ENCODE data around the gene PLCB1. TPM values are rescaled to one million over a fixed set of nuclear protein-coding genes. Genes with fewer than 3 reads are reported as not detected.

Gene PLCB1
- total RNA-seq, 1 experiment from 2014 or later = not detected

DNA sequence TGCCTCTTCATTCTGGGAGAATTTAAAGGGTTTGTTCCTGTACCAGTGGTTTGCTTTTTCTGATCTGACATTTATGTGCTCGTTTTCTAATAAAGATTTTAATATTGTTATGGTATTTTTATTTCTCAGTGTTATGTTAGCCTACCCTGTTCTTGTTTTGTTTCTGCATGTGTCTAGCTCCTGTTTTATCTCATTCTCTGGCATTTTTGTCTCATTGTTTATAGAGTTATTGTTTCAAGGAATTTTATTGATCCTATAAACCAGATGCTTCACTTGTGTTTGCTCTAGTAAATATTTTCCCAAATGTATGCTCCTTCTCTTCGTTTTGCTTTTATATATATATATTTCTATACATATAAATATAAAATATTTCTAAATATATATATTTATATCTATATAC lies 152.8 kb downstream of the PLCB1 start:
- intact Hi-C loops (cut with micrococcal nuclease; ENCODE audit: unreplicated experiment) = no loop called here
- CTCF ChIA-PET = no interaction called here
- no TSS peak for BruUV-seq (replicated peaks)
- DNase-seq = no peak
- Histone ChIP-seq H3K79me2 (ENCODE audit: low read depth) (no peaks in the 10 kb centered on the region), H3K36me3 (ENCODE audit: low read depth) (no peaks in the 10 kb centered on the region), H3K4me3 (no peak overlapping the region), H3K4me1 (replicated peaks; ENCODE audit: insufficient read depth) (no peaks in the 10 kb centered on the region), H2AFZ (no peak overlapping the region), H3K4me2 (no peak overlapping the region), H3K9me2 (ENCODE audit: insufficient read depth) (no peaks in the 10 kb centered on the region), H3K27ac (no peak overlapping the region), H3K27me3 (ENCODE audit: insufficient read depth, low read depth) (0 out of 2 replicates have a peak, but pooled peaks cover 6% of the 10 kb centered on the region), H3F3A (ENCODE audit: insufficient read depth, low read depth) (no peaks in the 10 kb centered on the region), H3K9me3 (ENCODE audit: insufficient read depth, low read depth) (no peaks in the 10 kb centered on the region), H4K20me1 (ENCODE audit: insufficient read depth) (no peaks in the 10 kb centered on the region)
- TF ChIP-seq, protein P1, sequence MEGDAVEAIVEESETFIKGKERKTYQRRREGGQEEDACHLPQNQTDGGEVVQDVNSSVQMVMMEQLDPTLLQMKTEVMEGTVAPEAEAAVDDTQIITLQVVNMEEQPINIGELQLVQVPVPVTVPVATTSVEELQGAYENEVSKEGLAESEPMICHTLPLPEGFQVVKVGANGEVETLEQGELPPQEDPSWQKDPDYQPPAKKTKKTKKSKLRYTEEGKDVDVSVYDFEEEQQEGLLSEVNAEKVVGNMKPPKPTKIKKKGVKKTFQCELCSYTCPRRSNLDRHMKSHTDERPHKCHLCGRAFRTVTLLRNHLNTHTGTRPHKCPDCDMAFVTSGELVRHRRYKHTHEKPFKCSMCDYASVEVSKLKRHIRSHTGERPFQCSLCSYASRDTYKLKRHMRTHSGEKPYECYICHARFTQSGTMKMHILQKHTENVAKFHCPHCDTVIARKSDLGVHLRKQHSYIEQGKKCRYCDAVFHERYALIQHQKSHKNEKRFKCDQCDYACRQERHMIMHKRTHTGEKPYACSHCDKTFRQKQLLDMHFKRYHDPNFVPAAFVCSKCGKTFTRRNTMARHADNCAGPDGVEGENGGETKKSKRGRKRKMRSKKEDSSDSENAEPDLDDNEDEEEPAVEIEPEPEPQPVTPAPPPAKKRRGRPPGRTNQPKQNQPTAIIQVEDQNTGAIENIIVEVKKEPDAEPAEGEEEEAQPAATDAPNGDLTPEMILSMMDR (conservative IDR thresholded peaks at IDR 0.05) = no peak
- TF ChIP-seq EZH2 (IDR thresholded peaks at IDR 0.05; ENCODE audit: low read depth) = no peak
- POLR2A ChIA-PET (ENCODE audit: unreplicated experiment) = no interaction called here

DNA sequence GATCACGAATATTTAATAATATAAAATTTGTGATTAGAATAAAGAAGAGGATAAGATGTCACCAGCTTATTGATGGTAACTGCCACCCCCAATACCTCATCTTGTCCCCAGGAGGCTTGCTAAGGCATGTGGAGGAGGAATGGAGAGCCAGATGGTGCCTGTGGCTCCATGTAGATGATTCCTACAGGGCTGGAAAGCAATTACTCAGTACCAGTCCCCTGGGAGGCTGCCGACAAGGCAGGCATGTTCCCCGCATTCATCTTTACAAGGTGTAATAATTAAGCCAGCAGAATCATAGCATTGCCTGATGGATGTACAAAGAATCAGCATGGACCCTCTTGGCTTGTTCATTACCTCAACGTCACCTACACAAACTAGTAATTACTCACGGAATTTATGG lies 155.3 kb downstream of the PLCB1 start:
- intact Hi-C loops (cut with micrococcal nuclease; ENCODE audit: unreplicated experiment) = no loop called here
- ChIA-PET CTCF (no interaction called here), POLR2A (ENCODE audit: unreplicated experiment) (no interaction called here)
- Histone ChIP-seq H3K27ac (no peak overlapping the region), H3K79me2 (ENCODE audit: low read depth) (no peaks in the 10 kb centered on the region), H3K4me1 (replicated peaks; ENCODE audit: insufficient read depth) (no peaks in the 10 kb centered on the region), H3K9me3 (ENCODE audit: insufficient read depth, low read depth) (no peaks in the 10 kb centered on the region), H3F3A (ENCODE audit: insufficient read depth, low read depth) (no peaks in the 10 kb centered on the region), H3K4me2 (no peak overlapping the region), H3K27me3 (ENCODE audit: insufficient read depth, low read depth) (0 out of 2 replicates have a peak, but pooled peaks cover 6% of the 10 kb centered on the region), H3K4me3 (no peak overlapping the region), H3K36me3 (ENCODE audit: low read depth) (no peaks in the 10 kb centered on the region), H4K20me1 (ENCODE audit: insufficient read depth) (no peaks in the 10 kb centered on the region), H3K9me2 (ENCODE audit: insufficient read depth) (no peaks in the 10 kb centered on the region), H2AFZ (no peak overlapping the region)
- BruUV-seq (replicated peaks) = no TSS peak
- TF ChIP-seq, protein P1 (conservative IDR thresholded peaks at IDR 0.05) = no peak
- no peak for TF ChIP-seq EZH2 (IDR thresholded peaks at IDR 0.05; ENCODE audit: low read depth)
- no peak for DNase-seq

DNA sequence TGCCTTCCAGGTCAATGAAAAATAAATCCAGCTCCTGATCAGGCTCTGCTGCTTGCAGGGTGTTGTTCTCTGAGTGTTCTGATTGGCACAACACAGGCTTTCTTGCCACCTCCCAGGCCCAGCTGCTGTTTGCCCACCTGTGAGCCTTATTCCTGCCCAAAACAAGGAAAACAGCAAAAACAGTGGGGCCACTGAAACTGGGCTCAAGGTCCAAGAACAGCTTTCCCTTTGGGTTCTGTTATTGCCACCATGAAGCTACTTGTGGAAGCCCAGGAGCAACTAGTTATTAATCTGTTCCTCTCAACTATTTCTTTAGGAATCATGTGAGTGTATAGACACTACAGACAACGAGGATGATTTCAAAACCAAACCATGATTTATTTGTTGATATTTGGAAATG lies 159.1 kb downstream of the PLCB1 start:
- Histone ChIP-seq H2AFZ (no peak overlapping the region), H3K9me3 (ENCODE audit: insufficient read depth, low read depth) (no peaks in the 10 kb centered on the region), H3F3A (ENCODE audit: insufficient read depth, low read depth) (no peaks in the 10 kb centered on the region), H4K20me1 (ENCODE audit: insufficient read depth) (no peaks in the 10 kb centered on the region), H3K4me1 (replicated peaks; ENCODE audit: insufficient read depth) (no peaks in the 10 kb centered on the region), H3K36me3 (ENCODE audit: low read depth) (no peaks in the 10 kb centered on the region), H3K27me3 (ENCODE audit: insufficient read depth, low read depth) (0 out of 2 replicates have a peak, but pooled peaks cover 6% of the 10 kb centered on the region), H3K9me2 (ENCODE audit: insufficient read depth) (no peaks in the 10 kb centered on the region), H3K4me3 (no peak overlapping the region), H3K4me2 (no peak overlapping the region), H3K79me2 (ENCODE audit: low read depth) (no peaks in the 10 kb centered on the region), H3K27ac (no peak overlapping the region)
- intact Hi-C loops (cut with micrococcal nuclease; ENCODE audit: unreplicated experiment) = no loop called here
- no TSS peak for BruUV-seq (replicated peaks)
- POLR2A ChIA-PET (ENCODE audit: unreplicated experiment) = no interaction called here
- CTCF ChIA-PET = no interaction called here
- DNase-seq = no peak
- TF ChIP-seq EZH2 (IDR thresholded peaks at IDR 0.05; ENCODE audit: low read depth) = no peak
- TF ChIP-seq, protein P1 (conservative IDR thresholded peaks at IDR 0.05) = no peak

All from PC-9 (cell line).